Measurements from ENCODE around the gene KISS1R. TPM values are rescaled to one million over a fixed set of nuclear protein-coding genes. Genes with fewer than 3 reads are reported as not detected.
"Not testable (repeated sequence)": the region's sequence is repeated elsewhere in the genome, so short reads cannot be mapped to it uniquely, and the experiment has no call there.

The KISS1R gene
- total RNA-seq (2014; rRNA removed; shearing (Covaris generic)) = not detected in 2 replicates
- polyA plus RNA-seq (2015; cell fraction: cytosol; rRNA removed) = not detected in 2 replicates
- polyA plus RNA-seq (2015; cell fraction: nucleus; rRNA removed) = not detected in 2 replicates

DNA sequence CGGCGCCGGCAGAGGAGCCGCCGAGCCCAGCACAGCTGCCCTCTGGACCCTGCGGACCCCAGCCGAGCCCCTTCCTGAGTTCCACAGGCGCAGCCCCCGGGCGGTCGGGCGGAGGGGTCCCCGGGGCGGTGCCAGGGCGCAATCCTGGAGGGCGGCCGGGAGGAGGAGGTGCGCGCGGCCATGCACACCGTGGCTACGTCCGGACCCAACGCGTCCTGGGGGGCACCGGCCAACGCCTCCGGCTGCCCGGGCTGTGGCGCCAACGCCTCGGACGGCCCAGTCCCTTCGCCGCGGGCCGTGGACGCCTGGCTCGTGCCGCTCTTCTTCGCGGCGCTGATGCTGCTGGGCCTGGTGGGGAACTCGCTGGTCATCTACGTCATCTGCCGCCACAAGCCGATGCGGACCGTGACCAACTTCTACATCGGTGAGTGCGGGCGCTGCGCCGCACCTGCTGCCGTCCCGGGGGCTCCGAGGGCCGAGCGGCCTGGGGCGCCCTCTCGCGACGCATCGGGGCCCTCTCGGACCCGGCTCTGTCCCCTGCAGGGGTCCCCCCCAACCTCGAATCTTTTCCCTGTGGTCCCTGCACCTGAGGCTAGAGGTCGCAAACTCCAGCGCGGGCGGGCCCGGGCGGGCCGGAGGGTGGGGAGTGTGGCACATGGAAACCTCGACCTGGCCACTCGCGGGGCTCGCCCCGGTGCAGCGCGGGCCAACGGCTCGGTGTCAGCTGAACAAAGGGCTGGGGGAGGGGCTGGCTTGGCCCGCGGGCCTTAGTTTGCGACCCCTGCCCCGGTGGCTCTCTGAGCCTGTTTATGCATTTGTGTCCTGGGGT lies at the start of gene KISS1R:
Gene KISS1R (plus strand): TSS at position 11 of the 829 bp plus-strand sequence. CDS start 170 bp downstream, at position 181.
- DNase-seq (ENCODE audit: low read depth) = peak; percentile 46

DNA sequence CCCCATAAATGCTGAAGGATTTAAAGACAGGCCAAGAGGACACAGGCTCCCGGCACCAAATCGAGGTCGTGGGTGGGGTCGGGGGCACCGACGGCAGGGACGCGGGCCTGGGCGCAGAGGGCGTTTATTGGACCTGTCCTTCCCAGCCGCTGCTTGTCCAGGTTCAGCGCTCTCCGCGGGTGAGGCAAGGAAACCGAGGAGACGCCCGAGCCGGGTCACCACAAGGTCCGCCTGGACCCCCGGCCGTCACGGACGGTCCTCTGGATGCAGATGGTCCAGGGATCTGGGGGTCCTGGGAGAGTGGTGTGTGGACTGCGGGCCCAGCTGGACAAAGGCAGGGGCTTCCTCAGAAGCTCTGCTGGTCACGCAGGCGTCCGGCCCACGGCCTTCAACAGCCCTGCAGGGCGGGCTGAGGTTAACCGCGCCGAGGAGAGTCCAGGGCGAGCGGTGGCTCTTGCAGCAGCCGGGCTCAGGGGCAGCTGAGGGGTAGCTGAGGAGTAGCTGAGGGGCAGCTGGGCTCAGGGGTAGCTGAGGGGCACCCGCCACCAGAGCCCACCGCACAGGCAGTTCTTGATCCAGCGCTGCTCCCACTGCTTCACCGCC lies 49.2 kb upstream of the KISS1R start:
- DNase-seq (ENCODE audit: low read depth) = no peak

DNA sequence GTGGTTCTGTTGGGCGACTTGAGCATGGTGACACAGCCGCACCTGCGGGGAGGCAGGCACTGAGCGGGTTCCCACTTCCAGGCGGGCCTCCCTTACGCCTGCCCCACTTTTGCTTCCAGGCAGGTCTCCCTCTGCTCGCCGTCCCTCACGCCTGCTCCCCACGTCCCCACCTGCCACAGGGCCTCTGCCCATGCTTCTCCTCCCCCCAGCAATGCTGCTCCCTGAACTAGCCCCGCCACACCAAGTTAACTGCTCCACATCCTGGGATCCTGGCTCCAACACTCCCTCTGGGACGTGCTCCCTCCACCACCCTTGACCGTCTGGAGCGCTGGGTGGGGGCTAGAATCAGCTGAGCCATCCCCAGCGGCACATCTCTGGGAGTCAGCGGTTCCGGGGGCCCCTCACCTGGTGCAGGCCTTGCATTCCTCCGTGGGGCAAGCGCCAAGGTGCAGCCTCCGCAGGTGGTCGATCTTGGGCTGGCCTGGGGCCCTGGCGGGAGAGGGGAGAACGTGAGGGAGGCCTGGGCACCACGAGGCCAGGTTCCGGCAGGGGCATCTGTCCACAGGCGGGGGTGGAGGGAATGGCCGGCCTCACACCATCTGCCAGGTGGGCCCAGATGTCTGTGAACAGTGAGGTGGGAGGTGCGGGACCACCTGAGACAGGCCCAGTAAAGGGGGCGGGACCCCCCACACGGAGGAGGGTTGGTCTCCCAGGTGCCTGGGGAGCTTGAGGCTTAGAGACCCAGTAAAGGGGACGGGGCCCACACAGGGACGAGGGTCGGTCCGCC lies 48.5 kb upstream of the KISS1R start:
- DNase-seq (ENCODE audit: low read depth) = no peak

GRCh38 chr19:869245-870177 lies 47.6 kb upstream of the KISS1R start:
- peak; percentile 83 for DNase-seq (ENCODE audit: low read depth)

DNA sequence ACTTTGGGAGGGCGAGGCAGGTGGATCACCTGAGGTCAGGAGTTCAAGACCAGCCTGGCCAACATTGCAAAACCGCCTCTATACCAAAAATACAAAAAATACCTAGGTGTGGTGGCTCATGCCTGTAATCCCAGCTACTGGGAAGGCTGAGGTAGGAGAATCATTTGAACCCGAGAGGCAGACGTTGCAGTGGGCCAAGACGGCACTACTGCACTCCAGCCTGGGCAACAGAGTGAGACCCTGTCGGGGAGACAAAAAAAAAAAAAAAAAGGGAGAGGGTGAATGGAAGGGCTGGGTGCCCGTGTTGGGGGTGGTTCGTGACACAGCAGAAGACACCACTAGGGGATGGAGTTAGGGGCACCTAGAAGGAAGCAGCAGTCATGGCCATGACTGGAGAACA lies 46.8 kb upstream of the KISS1R start:
- no peak for DNase-seq (ENCODE audit: low read depth)

DNA sequence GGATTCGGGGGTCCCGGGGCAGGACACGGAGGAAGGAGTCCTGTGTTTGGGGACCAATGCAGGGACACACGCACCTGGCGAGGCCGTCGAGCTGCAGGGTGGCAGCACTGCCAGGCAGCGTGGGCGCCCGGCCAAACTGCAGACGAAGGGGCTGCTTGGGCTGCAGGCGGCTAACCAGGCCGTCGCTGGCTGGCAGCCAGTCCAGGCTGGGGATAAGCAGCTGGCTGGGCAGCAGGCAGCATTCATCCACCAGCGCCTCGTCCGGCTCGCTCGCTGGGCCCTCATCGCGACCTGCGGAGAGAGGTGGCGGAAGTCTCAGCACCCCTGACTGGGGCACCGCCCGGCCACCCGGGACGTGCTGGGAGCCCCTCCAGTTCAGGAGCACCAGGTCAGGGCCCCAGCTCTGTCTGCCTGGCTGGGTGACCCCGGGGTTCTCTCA lies 46.2 kb upstream of the KISS1R start:
- DNase-seq (ENCODE audit: low read depth) = no peak

DNA sequence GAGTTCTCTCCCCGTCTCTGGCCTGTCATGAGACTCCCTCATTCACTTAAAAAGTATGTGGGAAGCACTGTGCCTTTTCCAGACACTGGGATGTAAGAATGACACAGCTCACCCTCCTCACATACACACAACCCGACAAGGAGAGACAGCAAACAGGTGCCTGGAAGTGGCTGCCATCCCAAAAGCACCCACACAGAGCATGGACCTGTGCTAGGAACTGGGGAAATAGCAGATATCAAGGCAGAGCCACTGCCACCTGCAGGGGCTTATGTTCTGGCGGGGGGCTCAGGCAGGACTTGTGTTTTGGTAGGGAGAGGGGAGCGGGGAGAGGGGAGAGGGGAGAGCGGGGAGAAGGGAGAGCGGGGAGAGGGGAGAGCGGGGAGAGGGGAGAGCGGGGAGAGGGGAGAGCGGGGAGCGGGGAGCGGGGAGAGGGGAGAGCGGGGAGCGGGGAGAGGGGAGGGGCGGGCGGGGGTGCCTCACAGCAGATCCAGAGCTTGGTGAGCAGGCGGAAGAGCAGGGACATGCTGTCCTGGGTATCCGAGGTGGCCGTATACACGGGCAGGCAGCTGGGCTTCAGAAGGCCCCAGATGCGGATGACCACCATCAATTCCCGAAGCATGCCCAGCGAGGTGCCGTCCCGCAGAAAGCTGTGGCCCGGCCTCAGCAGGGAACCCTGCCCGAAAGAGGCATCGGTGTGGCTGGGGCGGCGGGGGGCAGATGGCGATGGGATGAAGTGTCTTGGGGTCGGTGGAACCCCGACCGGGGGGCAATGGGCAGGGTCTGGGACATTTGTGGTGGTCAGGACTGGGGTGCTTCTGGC lies 45.5 kb upstream of the KISS1R start:
- no peak for DNase-seq (ENCODE audit: low read depth)

DNA sequence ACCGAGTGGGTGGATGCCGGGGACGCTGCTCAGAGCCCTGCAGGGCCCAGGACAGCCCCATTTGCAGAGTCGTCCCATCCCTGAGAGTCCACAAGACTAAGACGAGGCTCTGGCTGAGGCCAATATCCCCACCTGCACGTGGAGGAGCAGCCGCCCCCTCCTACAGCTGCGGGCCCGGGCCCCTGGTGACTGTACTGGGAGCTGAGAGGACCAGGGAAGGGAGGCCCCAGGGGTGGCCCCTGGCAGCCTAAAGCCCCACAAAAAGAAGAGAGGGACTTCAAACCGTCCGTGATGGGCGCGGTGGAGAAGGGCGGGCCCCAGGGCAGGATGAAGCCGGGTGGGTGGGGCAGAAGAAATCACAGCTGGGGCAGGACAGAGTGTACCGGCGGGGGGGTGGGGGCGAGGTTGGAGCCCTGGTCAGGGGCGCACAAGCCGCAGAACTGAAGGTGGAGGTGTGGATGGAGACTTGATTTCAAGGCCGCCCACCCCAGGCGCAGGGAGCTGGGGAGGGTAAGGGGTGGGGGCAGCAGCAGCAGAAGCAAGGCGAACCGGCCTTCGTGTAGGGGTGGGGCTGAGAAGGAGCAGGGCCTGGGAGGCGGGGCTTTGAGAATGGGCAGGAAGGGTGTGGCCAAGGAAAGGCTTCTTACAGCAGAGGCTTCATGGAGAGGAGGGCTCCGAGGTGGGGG lies 44.7 kb upstream of the KISS1R start:
- no peak for DNase-seq (ENCODE audit: low read depth)

DNA sequence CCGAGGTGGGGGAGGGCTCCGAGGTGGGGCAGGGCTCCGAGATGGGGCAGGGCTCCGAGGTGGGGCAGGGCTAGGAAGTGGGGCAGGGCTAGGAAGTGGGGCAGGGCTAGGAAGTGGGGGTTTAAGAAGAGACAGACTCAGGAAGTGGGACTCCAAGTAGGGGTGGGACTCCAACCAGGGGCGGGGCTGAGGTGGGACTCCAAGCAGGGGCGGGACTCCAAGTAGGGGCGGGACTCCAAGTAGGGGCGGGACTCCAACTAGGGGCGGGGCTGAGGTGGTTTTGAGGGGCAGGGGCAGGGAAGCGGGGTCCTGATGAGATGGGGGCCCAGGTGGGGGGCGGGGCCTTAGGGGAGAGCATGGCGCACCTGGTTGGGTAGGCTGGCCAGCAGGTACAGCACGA lies 44.0 kb upstream of the KISS1R start:
- DNase-seq (ENCODE audit: low read depth) = no peak

GRCh38 chr19:873561-874041 lies 43.5 kb upstream of the KISS1R start:
- no peak for DNase-seq (ENCODE audit: low read depth)

DNA sequence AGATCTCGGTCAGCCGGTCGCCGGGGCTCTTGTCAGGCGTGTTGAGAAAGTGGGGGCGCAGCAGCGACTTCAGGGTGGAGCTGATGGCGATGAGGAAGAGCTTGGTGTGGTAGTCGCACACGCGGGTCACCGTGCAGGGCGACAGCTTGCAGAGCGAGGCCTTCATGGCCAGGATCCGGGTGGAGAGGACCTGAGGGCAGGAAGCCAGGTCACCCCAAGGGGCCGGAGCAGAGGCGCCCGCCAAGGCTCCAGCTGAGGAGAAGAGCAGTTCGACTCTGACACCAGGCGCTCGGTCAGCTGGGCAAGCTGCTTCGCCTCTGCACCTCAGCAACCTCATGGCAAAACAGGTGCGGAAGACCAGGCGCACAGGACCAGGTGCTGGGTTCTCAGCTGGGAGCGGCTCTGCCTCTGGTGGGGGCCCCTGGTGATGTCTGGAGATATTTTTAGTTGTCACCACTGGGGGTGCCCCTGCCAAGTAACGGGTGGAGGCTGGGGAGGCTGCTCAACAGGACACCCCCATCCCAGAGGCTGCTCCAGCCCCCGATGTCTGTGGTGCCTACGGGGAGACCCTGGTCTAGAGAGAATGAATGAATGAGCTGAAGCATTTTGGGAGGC lies 41.8 kb upstream of the KISS1R start:
- no peak for DNase-seq (ENCODE audit: low read depth)

DNA sequence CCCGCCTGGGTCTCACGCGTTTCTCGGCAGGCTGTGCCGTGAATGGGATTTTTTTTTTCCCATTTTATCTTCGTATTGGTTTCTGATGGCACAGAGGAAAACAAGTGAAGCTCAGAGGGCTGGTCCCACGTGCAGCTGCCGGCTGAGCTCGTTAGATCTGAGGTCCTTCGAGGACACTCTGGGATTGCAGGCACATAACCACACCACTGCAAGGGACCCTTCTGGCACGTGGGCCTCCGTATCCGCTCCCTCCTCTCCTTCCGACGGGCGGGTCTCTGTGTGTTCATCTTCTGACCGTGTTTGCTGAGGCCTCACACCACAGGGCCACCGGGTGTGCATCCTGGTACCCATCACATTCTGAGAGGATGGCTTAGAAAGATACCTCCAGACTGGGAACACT lies 41.0 kb upstream of the KISS1R start:
- DNase-seq (ENCODE audit: low read depth) = no peak

GRCh38 chr19:876780-877314 lies 40.3 kb upstream of the KISS1R start:
- no peak for DNase-seq (ENCODE audit: low read depth)

- not testable (repeated sequence) for DNase-seq (ENCODE audit: low read depth)
These were observed 39.0 kb upstream of the KISS1R start for GRCh38 chr19:877992-878660.

DNA sequence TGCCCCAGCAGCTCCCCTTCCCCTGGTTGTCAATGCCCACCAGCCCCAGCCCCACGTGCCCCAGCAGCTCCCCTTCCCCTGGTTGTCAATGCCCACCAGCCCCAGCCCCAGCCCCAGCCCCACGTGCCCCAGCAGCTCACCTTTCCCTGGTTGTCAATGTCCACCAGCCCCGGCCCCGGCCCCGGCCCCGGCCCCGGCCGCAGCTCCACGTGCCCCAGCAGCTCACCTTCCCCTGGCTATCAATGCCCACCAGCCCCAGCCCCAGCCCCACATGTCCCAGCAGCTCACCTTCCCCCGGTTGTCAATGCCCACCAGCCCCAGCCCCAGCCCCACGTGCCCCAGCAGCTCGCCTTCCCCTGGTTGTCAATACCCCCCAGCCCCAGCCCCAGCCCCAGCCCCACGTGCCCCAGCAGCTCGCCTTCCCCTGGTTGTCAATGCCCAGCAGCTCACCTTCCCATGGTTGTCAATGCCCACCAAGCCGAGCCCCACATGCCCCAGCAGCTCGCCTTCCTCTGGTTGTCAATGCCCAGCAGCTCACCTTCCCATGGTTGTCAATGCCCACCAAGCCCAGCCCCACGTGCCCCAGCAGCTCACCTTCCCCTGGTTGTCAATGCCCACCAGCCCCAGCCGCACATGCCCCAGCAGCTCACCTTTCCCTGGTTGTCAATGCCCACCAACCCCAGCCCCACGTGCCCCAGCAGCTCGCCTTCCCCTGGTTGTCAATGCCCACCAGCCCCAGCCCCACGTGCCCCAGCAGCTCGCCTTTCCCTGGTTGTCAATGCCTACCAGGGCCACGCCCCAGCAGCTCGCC lies 38.2 kb upstream of the KISS1R start:
- not testable (repeated sequence) for DNase-seq (ENCODE audit: low read depth)

DNA sequence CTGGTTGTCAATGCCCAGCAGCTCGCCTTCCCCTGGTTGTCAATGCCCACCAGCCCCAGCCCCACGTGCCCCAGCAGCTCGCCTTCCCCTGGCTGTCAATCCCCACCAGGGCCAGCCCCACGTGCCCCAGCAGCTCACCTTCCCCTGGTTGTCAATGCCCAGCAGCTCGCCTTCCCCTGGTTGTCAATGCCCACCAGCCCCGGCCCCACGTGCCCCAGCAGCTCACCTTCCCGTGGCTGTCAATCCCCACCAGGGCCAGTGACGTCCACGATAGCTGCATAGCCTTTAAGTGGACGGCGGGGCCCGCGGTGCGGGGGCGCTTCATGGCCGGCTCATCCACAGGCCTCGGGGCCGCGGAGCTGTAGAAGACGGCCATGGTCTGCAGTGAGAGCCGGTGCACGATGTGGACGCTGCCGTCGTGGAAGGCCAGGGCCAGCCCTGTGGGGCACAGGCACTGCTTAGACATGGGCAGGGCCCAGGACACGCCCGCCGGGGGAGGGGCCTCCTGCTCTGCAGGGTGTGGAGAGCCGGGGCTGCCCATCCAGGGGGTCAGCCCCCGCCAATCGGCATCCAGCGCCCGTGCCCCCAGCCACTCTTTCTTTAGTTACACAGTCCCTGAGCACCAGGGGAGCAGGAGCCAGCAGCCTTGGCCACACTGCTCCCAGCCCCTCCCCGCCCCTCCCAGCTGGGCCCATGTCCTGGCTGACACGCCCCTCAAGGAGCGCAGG lies 37.3 kb upstream of the KISS1R start:
- no peak for DNase-seq (ENCODE audit: low read depth)
